T-helper 22 cell (primary cell): ENCODE results near the gene MACO1.
A peak's percentile ranks its signal among the peaks of the same experiment; 100 is the strongest.

Experiments used
- DNase-seq: peaks from one replicate; pipeline ENCODE4 v3.0.0-alpha.2; 2020; ENCODE audit warnings: low read depth

The MACO1 gene

DNA sequence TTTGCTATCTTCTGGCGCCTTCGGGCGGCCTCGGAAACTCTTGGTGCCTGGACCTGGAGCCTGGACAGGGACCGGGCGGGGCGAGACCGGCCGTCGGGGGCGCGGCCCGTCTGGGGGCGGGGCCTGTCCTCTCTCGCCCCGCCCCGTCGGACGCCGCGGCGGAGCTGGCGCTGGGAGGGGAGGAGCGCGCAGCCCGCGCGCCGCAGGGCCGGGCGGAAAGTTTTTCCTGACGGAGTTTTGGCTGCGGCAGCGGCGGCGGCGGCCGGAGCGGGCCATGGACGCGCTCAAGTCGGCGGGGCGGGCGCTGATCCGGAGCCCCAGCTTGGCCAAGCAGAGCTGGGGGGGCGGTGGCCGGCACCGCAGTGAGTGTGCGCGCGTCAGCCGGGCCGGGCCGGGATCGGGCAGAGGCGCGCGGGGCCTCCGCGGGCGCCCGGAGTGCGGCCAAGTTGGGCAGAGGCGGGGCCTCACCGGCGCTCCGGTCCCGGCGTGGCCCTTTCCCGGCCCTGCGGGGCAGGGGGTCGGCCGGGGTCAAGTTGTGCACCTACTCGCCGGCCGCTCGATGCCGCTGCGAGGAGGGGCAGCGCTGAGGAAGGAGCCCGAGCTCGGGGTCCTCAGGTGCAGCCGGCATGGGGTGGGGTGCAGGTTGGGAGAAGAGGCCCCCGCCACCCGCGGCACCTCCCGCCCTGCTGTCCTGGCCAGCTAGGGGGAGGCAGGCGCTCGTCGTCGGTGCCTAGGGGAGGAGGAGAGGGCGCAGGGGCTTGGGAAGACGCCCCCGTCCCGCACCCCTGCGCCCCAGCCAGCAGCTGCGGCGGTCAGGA is 112.9 kb downstream of the MACO1 start, which contains the start of gene LDLRAP1:
LDLRAP1 (plus strand) TSS at position 182 of the 818 bp plus-strand sequence; CDS start at position 275, 93 bp downstream.
- peak; percentile 28 for DNase-seq

DNA sequence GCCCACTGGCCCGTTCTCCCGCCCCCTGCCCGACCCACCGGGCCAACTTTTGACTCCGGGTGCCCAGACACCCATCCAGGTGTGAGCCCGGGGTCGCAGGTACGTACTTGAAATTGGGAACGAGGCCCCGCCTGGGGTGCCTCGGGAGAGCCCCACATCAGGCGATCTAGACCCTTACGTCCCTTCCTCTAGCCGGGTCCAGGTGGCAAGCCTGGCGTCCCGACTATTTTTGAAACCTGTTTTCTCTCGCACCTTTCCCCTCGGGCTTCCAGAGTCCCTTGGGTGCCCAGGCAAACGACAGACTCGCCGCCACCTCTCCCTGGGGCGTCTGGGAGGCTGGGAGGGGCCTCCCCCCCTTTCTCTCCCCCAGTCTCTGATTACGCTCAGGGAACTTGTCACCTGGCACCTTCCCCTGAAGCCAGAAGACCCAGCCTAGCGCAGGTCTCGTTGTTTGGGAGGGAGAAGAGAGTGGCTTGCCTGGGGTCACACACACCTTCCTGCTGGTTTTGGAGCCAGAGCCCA is 113.6 kb downstream of the MACO1 start:
- no peak for DNase-seq

DNA sequence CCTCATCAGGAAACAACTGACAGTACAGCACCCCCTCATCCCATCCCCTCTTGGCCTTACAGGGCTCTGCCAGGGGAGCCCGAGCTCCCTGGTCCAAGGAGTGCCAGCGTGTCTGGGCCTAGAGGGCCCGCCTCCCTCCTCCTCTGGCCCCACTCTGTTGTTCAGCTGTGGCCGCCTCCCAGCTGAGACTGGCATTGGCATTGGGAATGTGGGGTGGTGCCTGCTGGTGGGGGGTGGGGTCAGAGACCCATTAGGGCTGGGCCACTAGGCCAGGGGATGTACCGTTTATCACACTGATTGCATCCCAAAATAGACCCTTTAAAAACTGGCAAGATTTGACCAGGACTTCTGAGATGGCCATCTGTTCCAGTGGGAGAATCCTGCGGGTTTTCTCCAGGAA is 114.1 kb downstream of the MACO1 start:
- DNase-seq, result no peak

DNA sequence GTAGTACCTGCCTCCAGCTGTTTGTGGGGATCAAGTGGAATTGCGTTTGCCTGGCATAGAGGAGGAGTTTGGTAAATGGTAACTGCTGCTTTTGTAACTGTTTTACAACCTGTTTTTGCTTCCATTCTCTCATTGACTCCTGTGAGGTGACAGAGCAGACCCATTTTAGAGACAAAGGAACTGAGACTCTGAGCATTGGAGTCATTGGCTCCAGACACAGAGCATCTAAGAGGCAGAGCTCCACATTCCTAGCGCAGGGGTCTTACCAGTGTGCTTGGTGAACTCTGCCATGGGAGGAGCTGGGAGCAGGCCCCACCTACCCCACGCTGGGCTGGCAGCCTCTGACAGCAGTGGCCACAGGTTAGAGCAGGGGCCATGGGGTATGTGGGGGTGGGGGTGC is 115.1 kb downstream of the MACO1 start:
- no peak for DNase-seq

DNA sequence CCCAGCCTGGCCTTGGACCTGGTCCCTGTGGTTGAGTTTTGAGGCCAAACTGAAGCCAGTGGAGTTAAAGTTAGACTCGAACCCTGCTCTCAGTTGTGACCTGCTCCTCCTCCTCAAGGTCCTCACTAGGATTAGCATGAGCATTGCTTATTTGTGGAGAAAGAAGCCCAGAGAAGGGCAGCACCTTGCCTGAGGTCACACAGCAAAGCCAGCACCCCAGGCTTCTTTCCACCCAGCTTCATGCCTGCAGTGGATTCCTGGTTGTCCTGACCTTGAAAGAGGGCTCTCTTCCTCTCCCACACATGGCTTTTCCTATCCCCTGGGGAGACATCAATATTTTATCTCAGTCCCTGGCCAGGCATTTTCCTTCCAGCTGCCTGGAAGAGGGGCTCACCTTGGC is 115.5 kb downstream of the MACO1 start:
- no peak for DNase-seq

DNA sequence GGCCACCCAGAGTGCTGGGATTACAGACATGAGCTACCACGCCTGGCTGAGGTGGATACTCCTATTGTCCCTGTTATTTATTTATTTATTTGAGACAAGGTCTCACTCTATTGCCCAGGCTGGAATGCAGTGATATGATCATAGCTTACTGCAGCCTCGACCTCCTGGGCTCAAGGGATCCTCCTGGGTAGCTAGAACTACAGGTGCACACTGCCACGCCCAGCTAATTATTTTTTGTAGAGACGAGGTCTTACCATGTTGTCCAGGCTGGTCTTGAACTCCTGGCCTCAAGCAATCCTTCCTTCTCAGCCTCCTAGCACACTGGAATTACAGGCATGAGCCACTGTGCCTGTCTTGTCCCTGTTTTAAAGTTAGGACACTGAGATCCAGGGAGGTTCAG is 117.9 kb downstream of the MACO1 start:
- DNase-seq, result no peak

DNA sequence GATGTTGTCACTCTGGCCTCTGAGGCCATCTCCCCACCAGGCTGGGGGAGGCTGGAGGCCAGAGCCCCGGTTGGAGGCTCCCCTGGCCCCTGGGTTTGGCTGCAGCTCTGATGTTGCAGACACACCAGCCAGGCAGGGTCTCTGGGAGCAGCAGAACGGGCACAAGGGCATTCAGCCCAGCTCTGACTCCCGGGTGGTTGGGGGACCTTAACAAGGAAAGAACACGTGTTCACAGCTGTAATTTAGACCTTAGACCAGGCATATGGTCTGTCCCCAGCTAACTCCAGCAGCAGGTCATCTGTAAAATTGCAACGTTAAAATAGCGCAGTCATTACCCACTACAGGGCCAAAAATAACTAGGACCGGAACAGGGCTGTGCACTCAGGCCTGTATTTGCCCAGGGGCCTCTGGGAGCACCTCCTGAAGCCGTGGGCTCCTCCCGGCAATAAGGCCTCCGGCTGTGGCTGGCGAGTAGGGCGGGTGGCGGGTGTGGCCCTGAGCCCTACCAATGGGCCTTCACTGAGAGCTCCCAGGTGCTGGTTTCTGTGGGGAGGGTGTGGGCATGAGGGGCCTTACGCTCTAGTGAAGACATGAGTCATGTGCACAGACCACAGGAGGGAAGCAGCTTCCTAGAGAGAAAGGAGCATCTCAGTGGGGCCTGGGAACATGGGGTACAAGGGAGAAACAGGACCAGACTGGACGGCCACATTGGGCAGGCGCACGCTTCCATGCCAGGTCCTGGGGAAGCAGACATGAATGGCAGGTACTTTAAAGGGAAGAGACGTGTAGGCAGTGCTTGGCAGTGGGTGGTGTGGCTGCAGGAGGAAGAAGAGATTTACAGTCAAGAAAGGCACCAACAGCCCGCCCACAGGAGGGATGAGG is 118.8 kb downstream of the MACO1 start:
- DNase-seq, result peak; percentile 72
